A549 (cell line): ENCODE data around the gene KIRREL2. TPM values are rescaled to one million over a fixed set of nuclear protein-coding genes. Genes with fewer than 3 reads are reported as not detected.
A peak's percentile ranks its signal among the peaks of the same experiment; 100 is the strongest.

Source experiments
- ATAC-seq, 2 experiments: fragments of 200-7000 bp in 1 of 2; fragments of >200 bp in 1 of 2; cut with Nextera tagmentation in 1 of 2; cut with Tn5 transposase in 1 of 2; 3 replicates each; pipeline versions ENCODE4 v1.8.0 to v1.9.1; 2018 to 2020; ENCODE audit warnings: mild to moderate bottlenecking in 1 of 2, moderate library complexity in 1 of 2
- CTCF ChIA-PET: fragments of 300-600 bp; sonication (Branson Sonifier 250); formaldehyde crosslinking; extraction: SDS; loops from one replicate; lab custom pipeline; 2021; ENCODE audit warnings: antibody characterized with exemption, inconsistent platforms; lab: Yijun Ruan, JAX
- POLR2A ChIA-PET: fragments of 350-600 bp; formaldehyde crosslinking; extraction: SDS; loops from one replicate; lab custom pipeline; 2021; ENCODE audit warnings: antibody characterized with exemption, inconsistent platforms; lab: Yijun Ruan, JAX
- DNase-seq, 2 experiments: peaks; one replicate each; pipeline versions ENCODE4 v3.0.0 to v3.0.0-alpha.2; 2011 to 2016; ENCODE audit warnings: low read depth in 1 of 2, low spot score in 1 of 2
- FAIRE-seq: peaks from 2 replicates; lab custom pipeline; 2011; peaks lifted over from hg19 to GRCh38; lab: Jason Lieb, UNC
- H3K27ac ChIP-seq, 2 experiments: fragments of >200 bp; sonication (Bioruptor Twin); formaldehyde crosslinking; 3 replicates each; pipeline ENCODE4 v1.5.1; 2016 to 2017
- H3K4me1 ChIP-seq: fragments of >200 bp; sonication (Bioruptor Twin); formaldehyde crosslinking; 3 replicates; pipeline ENCODE4 v1.6.1; 2016
- H3K4me2 ChIP-seq: fragments of >200 bp; sonication (Bioruptor Twin); formaldehyde crosslinking; 3 replicates; pipeline ENCODE4 v1.6.1; 2016
- H3K4me3 ChIP-seq: fragments of >200 bp; sonication (Bioruptor Twin); formaldehyde crosslinking; 3 replicates; pipeline ENCODE4 v1.5.1; 2016
- H3K9me3 ChIP-seq: fragments of >200 bp; sonication (Bioruptor Twin); formaldehyde crosslinking; 3 replicates; pipeline ENCODE4 v1.6.1; 2016
- BHLHE40 ChIP-seq: IDR thresholded peaks from 2 replicates; pipeline ENCODE4 v1.6.1; 2012; ENCODE audit warnings: low read depth, low read length, inconsistent platforms
- CBX2 ChIP-seq: fragments of 200-600 bp; sonication (generic); IDR thresholded peaks from 2 replicates; pipeline ENCODE4 v1.6.1; 2016; ENCODE audit warnings: low read depth, mild to moderate bottlenecking, borderline replicate concordance
- CEBPB ChIP-seq, 2 experiments: fragments of >200 bp in 1 of 2; sonication (Bioruptor Twin) in 1 of 2; formaldehyde crosslinking in 1 of 2; IDR thresholded peaks; 2 replicates each; pipeline ENCODE4 v1.6.1; 2012 to 2016
- CHD4 ChIP-seq: fragments of 200-600 bp; sonication (generic); IDR thresholded peaks from 2 replicates; pipeline ENCODE4 v1.6.1; 2016; ENCODE audit warnings: antibody characterized with exemption, mild to moderate bottlenecking, borderline replicate concordance
- FOSB ChIP-seq: fragments of 250-450 bp; sonication (Bioruptor Pico); IDR thresholded peaks from 2 replicates; pipeline ENCODE4 v1.5.0; 2020; ENCODE audit warnings: mild to moderate bottlenecking, moderate library complexity
- FOXS1 ChIP-seq: fragments of 250-450 bp; sonication (Bioruptor Pico); IDR thresholded peaks from 2 replicates; pipeline ENCODE4 v1.5.0; 2020; ENCODE audit warnings: mild to moderate bottlenecking, moderate library complexity
- GATA3 ChIP-seq: IDR thresholded peaks from 2 replicates; pipeline ENCODE4 v1.6.1; 2012; ENCODE audit warnings: borderline replicate concordance
- HES2 ChIP-seq: fragments of >200 bp; sonication (Bioruptor Twin); formaldehyde crosslinking; IDR thresholded peaks from 2 replicates; pipeline ENCODE4 v1.6.1; 2016
- HMGXB4 ChIP-seq: fragments of 250-450 bp; sonication (Bioruptor Pico); IDR thresholded peaks from 2 replicates; pipeline ENCODE4 v1.5.0; 2021; ENCODE audit warnings: mild to moderate bottlenecking, moderate library complexity, borderline replicate concordance
- HOXB5 ChIP-seq: fragments of 250-450 bp; sonication (Bioruptor Pico); IDR thresholded peaks from 2 replicates; pipeline ENCODE4 v1.5.0; 2020; ENCODE audit warnings: mild to moderate bottlenecking, moderate library complexity
- JUN ChIP-seq, 2 experiments: fragments of >200 bp; sonication (Bioruptor Twin); formaldehyde crosslinking; IDR thresholded peaks; 2 replicates in 1 of 2; 3 replicates in 1 of 2; pipeline ENCODE4 v1.6.1; 2016 to 2017
- KDM5A ChIP-seq: fragments of 200-600 bp; sonication (generic); IDR thresholded peaks from 2 replicates; pipeline ENCODE4 v1.6.1; 2016; ENCODE audit warnings: antibody characterized with exemption, mild to moderate bottlenecking
- MAFK ChIP-seq: fragments of 450-650 bp; IDR thresholded peaks from 2 replicates; pipeline ENCODE4 v1.6.1; 2014; ENCODE audit not compliant: partially characterized antibody
- MAZ ChIP-seq: fragments of 150-350 bp; IDR thresholded peaks from 2 replicates; pipeline ENCODE4 v1.6.1; 2014; ENCODE audit warnings: antibody characterized with exemption, low read depth, low read length, borderline replicate concordance
- NFE2L2 ChIP-seq: fragments of 150-350 bp; conservative IDR thresholded peaks from 2 replicates; pipeline ENCODE4 v1.6.1; 2014; ENCODE audit warnings: low read length
- NR3C1 ChIP-seq: fragments of >200 bp; sonication (Bioruptor Twin); formaldehyde crosslinking; IDR thresholded peaks from 3 replicates; pipeline ENCODE4 v1.6.1; 2017
- PBX3 ChIP-seq: IDR thresholded peaks from 2 replicates; pipeline ENCODE4 v1.6.1; 2012
- POLR2A ChIP-seq: IDR thresholded peaks from 2 replicates; pipeline ENCODE4 v1.6.1; 2012; ENCODE audit warnings: mild to moderate bottlenecking, low read length
- POLR2AphosphoS2 ChIP-seq: conservative IDR thresholded peaks from 2 replicates; pipeline ENCODE4 v1.6.1; 2012; ENCODE audit warnings: low read length, improper control_type of control experiment, inconsistent platforms
- RAD21 ChIP-seq, 2 experiments: fragments of >200 bp in 1 of 2; sonication (Bioruptor Twin) in 1 of 2; formaldehyde crosslinking in 1 of 2; IDR thresholded peaks in 1 of 2; conservative IDR thresholded peaks in 1 of 2; 2 replicates in 1 of 2; 3 replicates in 1 of 2; pipeline ENCODE4 v1.6.1; 2012 to 2018; ENCODE audit warnings: inconsistent platforms in 1 of 2
- REST ChIP-seq: fragments of 200-600 bp; sonication (generic); IDR thresholded peaks from 2 replicates; pipeline ENCODE4 v1.6.1; 2016; ENCODE audit warnings: antibody characterized with exemption, mild to moderate bottlenecking, moderate library complexity
- SMC3 ChIP-seq: fragments of >200 bp; sonication (Bioruptor Twin); formaldehyde crosslinking; IDR thresholded peaks from 3 replicates; pipeline ENCODE4 v1.6.1; 2018; ENCODE audit warnings: inconsistent platforms
- TFCP2L1 ChIP-seq: fragments of 250-450 bp; sonication (Bioruptor Pico); IDR thresholded peaks from 2 replicates; pipeline ENCODE4 v1.5.0; 2021; ENCODE audit warnings: mild to moderate bottlenecking
- WGBS: methylation state at CpG from one replicate; pipeline ENCODE4 v1.1.6; 2017; ENCODE audit errors: missing lambda C conversion rate; 5-methylcytosine and 5-hydroxymethylcytosine counted together
- polyA plus RNA-seq, 4 experiments: library from polyadenylated mRNA; depleted of rRNA in 3 of 4; stranded (reverse); fragments of >200 nt; fragmentation: RNase III in 1 of 4; extraction: RNeasy Plus Mini Kit Qiagen cat#74134 plus additional on column Dnase treatment in 1 of 4; gene quantifications; 2 replicates in 3 of 4; 3 replicates in 1 of 4; pipeline ENCODE4 v1.2.3, GENCODE V29; 2011 to 2017

The KIRREL2 gene
- polyA plus RNA-seq, 2 of the 4 experiments (the other 2 are of a cell fraction) = 0.26 to 0.54 TPM

- TF ChIP-seq REST (no peak), POLR2A (no peak), GATA3 (no peak), FOXS1 (CRISPR knock-in tag) (no peak), MAFK (no peak), HES2 (no peak), POLR2AphosphoS2 (no peak), TFCP2L1 (no peak), RAD21 (conservative IDR thresholded peaks at IDR 0.05 in 1 of 2, IDR thresholded peaks at IDR 0.05 in 1 of 2) (peak; percentile 24 to 27; a peak in 4 of 5 replicates), NR3C1 (no peak), KDM5A (no peak), SMC3 (no peak), HMGXB4 (CRISPR knock-in tag) (no peak), JUN (IDR thresholded peaks at IDR 0.05) (no peak; a peak in 1 of 5 replicates), HOXB5 (CRISPR knock-in tag) (no peak), FOSB (no peak), NFE2L2 (no peak), CBX2 (no peak), CHD4 (no peak), PBX3 (no peak), BHLHE40 (no peak)
Observed at GRCh38 chr19:35846038-35846668, 10.6 kb upstream of the KIRREL2 start (continued).

GRCh38 chr19:35847911-35848310, 8.8 kb upstream of the KIRREL2 start:
- no peak for TF ChIP-seq HOXB5 (CRISPR knock-in tag)
- no peak for TF ChIP-seq CEBPB (IDR thresholded peaks at IDR 0.05)
- TF ChIP-seq MAZ = no peak
- no peak for TF ChIP-seq KDM5A
- TF ChIP-seq POLR2AphosphoS2 = no peak
- no peak for TF ChIP-seq SMC3
- DNase-seq (no peak), FAIRE-seq (no peak), ATAC-seq (no peak)
- 65% methylated on average over 8 of the region's 8 CpGs for WGBS
- no peak overlapping the region for H3K4me3 ChIP-seq
- ChIA-PET CTCF (interaction anchor here (1.7 to 5.2 kb wide), 2 partner anchors 11 to 33 kb away, joined by 7 to 23 read pairs; partner anchors contain the start of gene KIRREL2), POLR2A (no interaction called here)
- H3K4me1 ChIP-seq = peaks cover 28% of the 10 kb centered on the region; the same call in 2 of the 3 replicates
- H3K4me2 ChIP-seq = no peak overlapping the region
- H3K9me3 ChIP-seq = peaks cover 3% of the 10 kb centered on the region; the same call in 1 of the 3 replicates
- H3K27ac ChIP-seq = no peak overlapping the region
